SK-N-SH treated with all-trans-retinoic acid at 6 μM for 48 hours (cell line): ENCODE results near the gene CSTA.

Experiments used
- ATAC-seq: fragments of 200-7000 bp; cut with Tn5 transposase; 3 replicates; pipeline ENCODE4 v1.9.1; 2020; ENCODE audit warnings: mild to moderate bottlenecking, moderate library complexity
- ARNTL ChIP-seq: fragments of 450-650 bp; formaldehyde crosslinking; IDR thresholded peaks from 2 replicates; pipeline ENCODE4 v1.5.0; 2020; ENCODE audit warnings: low read depth, mild to moderate bottlenecking, moderate library complexity, borderline replicate concordance
- BACH2 ChIP-seq: fragments of 250-450 bp; sonication (Bioruptor Pico); IDR thresholded peaks from 2 replicates; pipeline ENCODE4 v1.9.0; 2021; ENCODE audit warnings: mild to moderate bottlenecking, borderline replicate concordance
- CSDC2 ChIP-seq: fragments of 250-450 bp; sonication (Bioruptor Pico); IDR thresholded peaks from 2 replicates; pipeline ENCODE4 v1.5.0; 2020; ENCODE audit warnings: mild to moderate bottlenecking, moderate library complexity
- ESRRG ChIP-seq: fragments of 250-450 bp; sonication (Bioruptor Pico); IDR thresholded peaks from 2 replicates; pipeline ENCODE4 v1.6.1; 2021; ENCODE audit warnings: mild to moderate bottlenecking
- ISL1 ChIP-seq: fragments of 250-450 bp; sonication (Bioruptor Pico); IDR thresholded peaks from 2 replicates; pipeline ENCODE4 v2.1.2; 2022; ENCODE audit warnings: mild to moderate bottlenecking, moderate library complexity
- OSR1 ChIP-seq: fragments of 250-450 bp; sonication (Bioruptor Pico); IDR thresholded peaks from 2 replicates; pipeline ENCODE4 v1.8.0; 2022; ENCODE audit warnings: moderate library complexity, mild to moderate bottlenecking, inconsistent platforms
- PPARA ChIP-seq: fragments of 250-450 bp; sonication (Bioruptor Pico); IDR thresholded peaks from 2 replicates; pipeline ENCODE4 v1.5.0; 2020; ENCODE audit warnings: mild to moderate bottlenecking, borderline replicate concordance
- RARB ChIP-seq: fragments of 250-450 bp; sonication (Bioruptor Pico); IDR thresholded peaks from 2 replicates; pipeline ENCODE4 v1.8.0; 2021; ENCODE audit warnings: mild to moderate bottlenecking, moderate library complexity
- TCF4 ChIP-seq: fragments of 250-450 bp; sonication (Bioruptor Pico); IDR thresholded peaks from 2 replicates; pipeline ENCODE4 v1.8.0; 2021; ENCODE audit warnings: mild to moderate bottlenecking, moderate library complexity, borderline replicate concordance
- TOX ChIP-seq: fragments of 250-450 bp; sonication (Bioruptor Pico); IDR thresholded peaks from 2 replicates; pipeline ENCODE4 v1.8.0; 2021; ENCODE audit warnings: mild to moderate bottlenecking, moderate library complexity, borderline replicate concordance
- ZC3H10 ChIP-seq: fragments of 250-450 bp; sonication (Bioruptor Pico); IDR thresholded peaks from 2 replicates; pipeline ENCODE4 v1.5.1; 2021; ENCODE audit warnings: mild to moderate bottlenecking, moderate library complexity
- ZFP30 ChIP-seq: fragments of 450-650 bp; formaldehyde crosslinking; IDR thresholded peaks from 2 replicates; pipeline ENCODE4 v1.5.0; 2022; ENCODE audit warnings: mild to moderate bottlenecking, moderate library complexity
- ZNF565 ChIP-seq: fragments of 450-650 bp; formaldehyde crosslinking; conservative IDR thresholded peaks from 2 replicates; pipeline ENCODE4 v1.5.0; 2020; ENCODE audit warnings: low read depth, mild to moderate bottlenecking, moderate library complexity
- ZNF70 ChIP-seq: fragments of 450-650 bp; formaldehyde crosslinking; IDR thresholded peaks from 2 replicates; pipeline ENCODE4 v1.5.0; 2020; ENCODE audit warnings: mild to moderate bottlenecking, moderate library complexity
- ZNF8 ChIP-seq: fragments of 450-650 bp; formaldehyde crosslinking; IDR thresholded peaks from 2 replicates; pipeline ENCODE4 v1.5.0; 2020; ENCODE audit warnings: mild to moderate bottlenecking, moderate library complexity
- TF ChIP-seq, protein P1 (sequence below): fragments of 250-450 bp; sonication (Bioruptor Pico); IDR thresholded peaks from 2 replicates; pipeline ENCODE4 v1.5.0; 2020; ENCODE audit warnings: mild to moderate bottlenecking, moderate library complexity
- TF ChIP-seq, protein P2 (sequence below): fragments of 250-450 bp; sonication (Bioruptor Pico); IDR thresholded peaks from 2 replicates; pipeline ENCODE4 v1.5.1; 2021; ENCODE audit warnings: mild to moderate bottlenecking, moderate library complexity
- TF ChIP-seq, protein P3 (sequence below): fragments of 250-450 bp; sonication (Bioruptor Pico); IDR thresholded peaks from 2 replicates; pipeline ENCODE4 v1.8.0; 2021; ENCODE audit warnings: low read depth, mild to moderate bottlenecking, moderate library complexity, borderline replicate concordance
- TF ChIP-seq, protein P4 (sequence below): fragments of 250-450 bp; sonication (Bioruptor Pico); IDR thresholded peaks from 2 replicates; pipeline ENCODE4 v1.8.0; 2020; ENCODE audit warnings: mild to moderate bottlenecking, moderate library complexity, borderline replicate concordance
- TF ChIP-seq, protein P5 (sequence below): fragments of 250-450 bp; sonication (Bioruptor Pico); IDR thresholded peaks from 2 replicates; pipeline ENCODE4 v1.5.1; 2020; ENCODE audit warnings: low read depth, mild to moderate bottlenecking, moderate library complexity

The CSTA gene

DNA sequence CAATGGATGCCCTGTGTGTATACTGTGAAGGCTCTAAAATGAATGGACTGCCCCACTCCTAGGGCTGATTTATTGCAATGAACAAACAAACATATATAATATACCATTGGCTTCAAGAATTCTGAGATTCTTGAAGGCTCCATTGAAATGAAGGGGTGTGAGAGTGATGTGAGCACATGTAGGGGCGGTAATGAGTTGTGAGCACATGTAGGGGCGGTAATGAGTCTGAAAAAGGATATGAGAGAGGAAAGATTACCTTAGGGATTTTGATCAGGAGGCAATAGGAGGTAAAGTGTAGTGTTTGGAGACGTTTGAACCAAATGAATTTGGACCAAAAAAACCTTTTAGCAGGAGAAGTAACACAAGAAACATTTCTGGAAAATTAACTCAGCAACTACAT lies 62.7 kb downstream of the CSTA start:
- ATAC-seq, result no peak

DNA sequence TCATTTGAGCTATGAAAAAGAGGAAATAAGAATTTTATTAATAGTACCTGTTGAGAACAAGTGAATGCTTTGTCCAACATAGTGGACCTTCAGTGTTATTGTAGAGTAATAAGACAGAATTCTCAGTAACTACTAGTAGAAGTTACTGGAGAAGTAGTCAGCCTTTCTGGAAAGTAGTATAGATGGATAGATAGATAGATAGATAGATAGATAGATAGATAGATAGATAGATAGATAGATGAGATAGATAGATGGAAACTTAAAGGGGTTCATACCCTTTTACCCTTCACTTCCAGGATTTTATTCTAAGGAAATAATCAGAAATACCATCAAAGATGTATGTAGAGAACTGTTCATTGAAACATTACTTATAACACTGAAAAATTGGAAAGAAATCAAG lies 64.1 kb downstream of the CSTA start:
- ATAC-seq, result no peak

More for the DNA sequence above, 62.7 kb downstream of the CSTA start:
- TF ChIP-seq PPARA (CRISPR knock-in tag) (no peak), ZNF8 (CRISPR knock-in tag) (no peak), ISL1 (CRISPR knock-in tag) (no peak), ZFP30 (CRISPR knock-in tag) (no peak), RARB (CRISPR knock-in tag) (no peak), TCF4 (CRISPR knock-in tag) (no peak), ZNF565 (CRISPR knock-in tag) (no peak), CSDC2 (CRISPR knock-in tag) (no peak), OSR1 (no peak), BACH2 (CRISPR knock-in tag) (no peak), TOX (CRISPR knock-in tag) (no peak), ZC3H10 (no peak), ZNF70 (CRISPR knock-in tag) (no peak), ESRRG (no peak)
- TF ChIP-seq, protein P1, sequence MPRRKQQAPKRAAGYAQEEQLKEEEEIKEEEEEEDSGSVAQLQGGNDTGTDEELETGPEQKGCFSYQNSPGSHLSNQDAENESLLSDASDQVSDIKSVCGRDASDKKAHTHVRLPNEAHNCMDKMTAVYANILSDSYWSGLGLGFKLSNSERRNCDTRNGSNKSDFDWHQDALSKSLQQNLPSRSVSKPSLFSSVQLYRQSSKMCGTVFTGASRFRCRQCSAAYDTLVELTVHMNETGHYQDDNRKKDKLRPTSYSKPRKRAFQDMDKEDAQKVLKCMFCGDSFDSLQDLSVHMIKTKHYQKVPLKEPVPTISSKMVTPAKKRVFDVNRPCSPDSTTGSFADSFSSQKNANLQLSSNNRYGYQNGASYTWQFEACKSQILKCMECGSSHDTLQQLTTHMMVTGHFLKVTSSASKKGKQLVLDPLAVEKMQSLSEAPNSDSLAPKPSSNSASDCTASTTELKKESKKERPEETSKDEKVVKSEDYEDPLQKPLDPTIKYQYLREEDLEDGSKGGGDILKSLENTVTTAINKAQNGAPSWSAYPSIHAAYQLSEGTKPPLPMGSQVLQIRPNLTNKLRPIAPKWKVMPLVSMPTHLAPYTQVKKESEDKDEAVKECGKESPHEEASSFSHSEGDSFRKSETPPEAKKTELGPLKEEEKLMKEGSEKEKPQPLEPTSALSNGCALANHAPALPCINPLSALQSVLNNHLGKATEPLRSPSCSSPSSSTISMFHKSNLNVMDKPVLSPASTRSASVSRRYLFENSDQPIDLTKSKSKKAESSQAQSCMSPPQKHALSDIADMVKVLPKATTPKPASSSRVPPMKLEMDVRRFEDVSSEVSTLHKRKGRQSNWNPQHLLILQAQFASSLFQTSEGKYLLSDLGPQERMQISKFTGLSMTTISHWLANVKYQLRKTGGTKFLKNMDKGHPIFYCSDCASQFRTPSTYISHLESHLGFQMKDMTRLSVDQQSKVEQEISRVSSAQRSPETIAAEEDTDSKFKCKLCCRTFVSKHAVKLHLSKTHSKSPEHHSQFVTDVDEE, result no peak
- TF ChIP-seq, protein P2, sequence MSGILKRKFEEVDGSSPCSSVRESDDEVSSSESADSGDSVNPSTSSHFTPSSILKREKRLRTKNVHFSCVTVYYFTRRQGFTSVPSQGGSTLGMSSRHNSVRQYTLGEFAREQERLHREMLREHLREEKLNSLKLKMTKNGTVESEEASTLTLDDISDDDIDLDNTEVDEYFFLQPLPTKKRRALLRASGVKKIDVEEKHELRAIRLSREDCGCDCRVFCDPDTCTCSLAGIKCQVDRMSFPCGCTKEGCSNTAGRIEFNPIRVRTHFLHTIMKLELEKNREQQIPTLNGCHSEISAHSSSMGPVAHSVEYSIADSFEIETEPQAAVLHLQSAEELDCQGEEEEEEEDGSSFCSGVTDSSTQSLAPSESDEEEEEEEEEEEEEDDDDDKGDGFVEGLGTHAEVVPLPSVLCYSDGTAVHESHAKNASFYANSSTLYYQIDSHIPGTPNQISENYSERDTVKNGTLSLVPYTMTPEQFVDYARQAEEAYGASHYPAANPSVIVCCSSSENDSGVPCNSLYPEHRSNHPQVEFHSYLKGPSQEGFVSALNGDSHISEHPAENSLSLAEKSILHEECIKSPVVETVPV (CRISPR knock-in tag), result no peak
- TF ChIP-seq, protein P3, sequence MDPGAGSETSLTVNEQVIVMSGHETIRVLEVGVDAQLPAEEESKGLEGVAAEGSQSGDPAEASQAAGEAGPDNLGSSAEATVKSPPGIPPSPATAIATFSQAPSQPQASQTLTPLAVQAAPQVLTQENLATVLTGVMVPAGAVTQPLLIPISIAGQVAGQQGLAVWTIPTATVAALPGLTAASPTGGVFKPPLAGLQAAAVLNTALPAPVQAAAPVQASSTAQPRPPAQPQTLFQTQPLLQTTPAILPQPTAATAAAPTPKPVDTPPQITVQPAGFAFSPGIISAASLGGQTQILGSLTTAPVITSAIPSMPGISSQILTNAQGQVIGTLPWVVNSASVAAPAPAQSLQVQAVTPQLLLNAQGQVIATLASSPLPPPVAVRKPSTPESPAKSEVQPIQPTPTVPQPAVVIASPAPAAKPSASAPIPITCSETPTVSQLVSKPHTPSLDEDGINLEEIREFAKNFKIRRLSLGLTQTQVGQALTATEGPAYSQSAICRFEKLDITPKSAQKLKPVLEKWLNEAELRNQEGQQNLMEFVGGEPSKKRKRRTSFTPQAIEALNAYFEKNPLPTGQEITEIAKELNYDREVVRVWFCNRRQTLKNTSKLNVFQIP (CRISPR knock-in tag), result no peak
- TF ChIP-seq, protein P4, sequence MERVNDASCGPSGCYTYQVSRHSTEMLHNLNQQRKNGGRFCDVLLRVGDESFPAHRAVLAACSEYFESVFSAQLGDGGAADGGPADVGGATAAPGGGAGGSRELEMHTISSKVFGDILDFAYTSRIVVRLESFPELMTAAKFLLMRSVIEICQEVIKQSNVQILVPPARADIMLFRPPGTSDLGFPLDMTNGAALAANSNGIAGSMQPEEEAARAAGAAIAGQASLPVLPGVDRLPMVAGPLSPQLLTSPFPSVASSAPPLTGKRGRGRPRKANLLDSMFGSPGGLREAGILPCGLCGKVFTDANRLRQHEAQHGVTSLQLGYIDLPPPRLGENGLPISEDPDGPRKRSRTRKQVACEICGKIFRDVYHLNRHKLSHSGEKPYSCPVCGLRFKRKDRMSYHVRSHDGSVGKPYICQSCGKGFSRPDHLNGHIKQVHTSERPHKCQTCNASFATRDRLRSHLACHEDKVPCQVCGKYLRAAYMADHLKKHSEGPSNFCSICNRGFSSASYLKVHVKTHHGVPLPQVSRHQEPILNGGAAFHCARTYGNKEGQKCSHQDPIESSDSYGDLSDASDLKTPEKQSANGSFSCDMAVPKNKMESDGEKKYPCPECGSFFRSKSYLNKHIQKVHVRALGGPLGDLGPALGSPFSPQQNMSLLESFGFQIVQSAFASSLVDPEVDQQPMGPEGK (CRISPR knock-in tag), result no peak
- TF ChIP-seq, protein P5, sequence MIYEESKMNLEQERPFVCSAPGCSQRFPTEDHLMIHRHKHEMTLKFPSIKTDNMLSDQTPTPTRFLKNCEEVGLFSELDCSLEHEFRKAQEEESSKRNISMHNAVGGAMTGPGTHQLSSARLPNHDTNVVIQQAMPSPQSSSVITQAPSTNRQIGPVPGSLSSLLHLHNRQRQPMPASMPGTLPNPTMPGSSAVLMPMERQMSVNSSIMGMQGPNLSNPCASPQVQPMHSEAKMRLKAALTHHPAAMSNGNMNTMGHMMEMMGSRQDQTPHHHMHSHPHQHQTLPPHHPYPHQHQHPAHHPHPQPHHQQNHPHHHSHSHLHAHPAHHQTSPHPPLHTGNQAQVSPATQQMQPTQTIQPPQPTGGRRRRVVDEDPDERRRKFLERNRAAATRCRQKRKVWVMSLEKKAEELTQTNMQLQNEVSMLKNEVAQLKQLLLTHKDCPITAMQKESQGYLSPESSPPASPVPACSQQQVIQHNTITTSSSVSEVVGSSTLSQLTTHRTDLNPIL (CRISPR knock-in tag), result no peak

More for the DNA sequence above, 64.1 kb downstream of the CSTA start:
- TF ChIP-seq ISL1 (CRISPR knock-in tag) (no peak), ARNTL (CRISPR knock-in tag) (no peak)
- TF ChIP-seq, protein P1, result no peak
- TF ChIP-seq, protein P5 (CRISPR knock-in tag), result no peak
